Stimulated activated CD4-positive, alpha-beta T cell treated with anti-CD3 and anti-CD28 coated beads, TNF-alpha, amount 100 ng/mL, for 4 hours (primary cell): ENCODE measurements around the gene NAT8.
"Not testable (repeated sequence)": the region's sequence is repeated elsewhere in the genome, so short reads cannot be mapped to it uniquely, and the experiment has no call there.

ENCODE experiments used
- DNase-seq, 3 experiments: peaks; one replicate each; pipeline ENCODE4 v3.0.0-alpha.2; 2020; ENCODE audit warnings: low read depth in 3 of 3

Gene NAT8

GRCh38 chr2:73642338-73643018 lies at the start of gene NAT8:
Gene NAT8, minus strand, starts transcription at chr2:73642422. Its CDS starts 794 bp downstream, at chr2:73641628.
- no peak for DNase-seq

GRCh38 chr2:73690372-73691088 lies 48.3 kb upstream of the NAT8 start:
- DNase-seq: peak in 1 of 3 experiments; percentile 2

- DNase-seq: not testable (repeated sequence)
Measured at GRCh38 chr2:73688494-73688893, 46.3 kb upstream of the NAT8 start.

GRCh38 chr2:73685764-73686438 lies 43.7 kb upstream of the NAT8 start:
- DNase-seq: no peak

- DNase-seq: not testable (repeated sequence)
Measured at GRCh38 chr2:73684905-73685304, 42.7 kb upstream of the NAT8 start.

GRCh38 chr2:73684325-73684724 lies 42.1 kb upstream of the NAT8 start:
- not testable (repeated sequence) for DNase-seq

- DNase-seq: not testable (repeated sequence)
Measured at GRCh38 chr2:73679951-73680571, 37.8 kb upstream of the NAT8 start.

- not testable (repeated sequence) for DNase-seq
Measured at GRCh38 chr2:73679237-73679636, 37.0 kb upstream of the NAT8 start.

GRCh38 chr2:73678008-73678407 lies 35.8 kb upstream of the NAT8 start:
- DNase-seq: not testable (repeated sequence)

GRCh38 chr2:73676211-73676610 lies 34.0 kb upstream of the NAT8 start:
- not testable (repeated sequence) for DNase-seq

- DNase-seq: not testable (repeated sequence)
Measured at GRCh38 chr2:73674696-73675157, 32.5 kb upstream of the NAT8 start.

- DNase-seq: not testable (repeated sequence)
Measured at GRCh38 chr2:73669976-73670375, 27.8 kb upstream of the NAT8 start.

GRCh38 chr2:73667239-73667638 lies 25.0 kb upstream of the NAT8 start:
- DNase-seq: not testable (repeated sequence)

- DNase-seq: no peak
Measured at GRCh38 chr2:73654175-73654574, 12.0 kb upstream of the NAT8 start.

GRCh38 chr2:73652348-73652747 lies 10.1 kb upstream of the NAT8 start:
- DNase-seq: no peak

- DNase-seq: no peak
Measured at GRCh38 chr2:73651591-73652230, 9.5 kb upstream of the NAT8 start.

GRCh38 chr2:73647690-73648089 lies 5.5 kb upstream of the NAT8 start:
- DNase-seq: not testable (repeated sequence)

GRCh38 chr2:73641767-73642062 lies 507 bp downstream of the NAT8 start:
- no peak for DNase-seq

GRCh38 chr2:73640946-73641766 lies 1.1 kb downstream of the NAT8 start:
- DNase-seq: no peak

GRCh38 chr2:73640511-73640911 lies 1.7 kb downstream of the NAT8 start:
- DNase-seq: no peak

- no peak for DNase-seq
Measured at GRCh38 chr2:73638429-73638828, 3.8 kb downstream of the NAT8 start.
